ENCODE results near the gene APOBEC3G. TPM values are rescaled to one million over a fixed set of nuclear protein-coding genes. Genes with fewer than 3 reads are reported as not detected.

APOBEC3G gene
- total and polyA plus RNA-seq, 10 of the 15 experiments (the other 5 are each of a cell fraction or from before 2014, with no cell fraction given) = 103 to 232 (median 152) TPM

- TF ChIP-seq HSF1 (IDR thresholded peaks at IDR 0.05; ENCODE audit: low read depth, low read length) (no peak), NR2C1 (IDR thresholded peaks at IDR 0.05) (no peak), GATAD2B (conservative IDR thresholded peaks at IDR 0.05; ENCODE audit: low read depth) (peak; percentile 32), WRNIP1 (IDR thresholded peaks at IDR 0.05; ENCODE audit: borderline replicate concordance, low read depth, low read length) (no peak), TCF7 (IDR thresholded peaks at IDR 0.05; ENCODE audit: borderline replicate concordance) (no peak), RELA (IDR thresholded peaks at IDR 0.05; ENCODE audit: borderline replicate concordance, partially characterized antibody) (no peak), EED (IDR thresholded peaks at IDR 0.05; ENCODE audit: low read depth) (peak; percentile 64), ZNF622 (IDR thresholded peaks at IDR 0.05) (no peak), ZNF274 (IDR thresholded peaks at IDR 0.05; ENCODE audit: insufficient read depth, insufficient read length) (no peak), PAX5 (IDR thresholded peaks at IDR 0.05; ENCODE audit: borderline replicate concordance, low read depth, low read length) (no peak), CBFB (IDR thresholded peaks at IDR 0.05; ENCODE audit: low read depth) (no peak), ZZZ3 (IDR thresholded peaks at IDR 0.05; ENCODE audit: control insufficient read depth, insufficient read length, low read depth) (no peak), NFYA (IDR thresholded peaks at IDR 0.05; ENCODE audit: borderline replicate concordance, low read depth, low read length) (no peak), POLR2AphosphoS2 (IDR thresholded peaks at IDR 0.05; ENCODE audit: low read depth, low read length) (no peak), SRF (IDR thresholded peaks at IDR 0.05; ENCODE audit: low read depth in 2 of 2, low read length in 2 of 2) (no peak), IKZF1 (conservative IDR thresholded peaks at IDR 0.05) (peak; percentile 50), JUNB (IDR thresholded peaks at IDR 0.05) (no peak), ASH2L (IDR thresholded peaks at IDR 0.05; ENCODE audit: borderline replicate concordance, low read depth) (no peak), SP1 (IDR thresholded peaks at IDR 0.05; ENCODE audit: low read depth, low read length) (no peak), IRF3 (IDR thresholded peaks at IDR 0.05) (no peak), TBL1XR1 (IDR thresholded peaks at IDR 0.05; ENCODE audit: low read depth, low read length) (no peak), MTA2 (IDR thresholded peaks at IDR 0.05; ENCODE audit: low read depth) (no peak), POU2F2 (IDR thresholded peaks at IDR 0.05; ENCODE audit: borderline replicate concordance, low read depth, low read length) (no peak), ZNF687 (IDR thresholded peaks at IDR 0.05) (peak; percentile 15; the same call in 1 of the 2 replicates), FOS (IDR thresholded peaks at IDR 0.05; ENCODE audit: borderline replicate concordance, extremely low read depth, insufficient read length) (no peak), SMC3 (IDR thresholded peaks at IDR 0.05; ENCODE audit: borderline replicate concordance, low read length) (no peak), CREB1 (IDR thresholded peaks at IDR 0.05; ENCODE audit: low read depth) (no peak), MEF2A (IDR thresholded peaks at IDR 0.05; ENCODE audit: insufficient read depth, low read depth, low read length) (no peak), KAT2A (conservative IDR thresholded peaks at IDR 0.05; ENCODE audit: control insufficient read depth, low read depth, low read length) (no peak)
These were observed 21.5 kb downstream of the APOBEC3G start (continued) for GRCh38 chr22:39098576-39098975.
